Suppressor macrophage treated with lipopolysaccharide for 4 hours (primary cell): ENCODE results near the gene OR8D2.
"Not testable (repeated sequence)": the region's sequence is repeated elsewhere in the genome, so short reads cannot be mapped to it uniquely, and the experiment has no call there.

Experiments
- DNase-seq: peaks from one replicate; pipeline ENCODE4 v3.0.0-alpha.2; 2020

OR8D2 gene

DNA sequence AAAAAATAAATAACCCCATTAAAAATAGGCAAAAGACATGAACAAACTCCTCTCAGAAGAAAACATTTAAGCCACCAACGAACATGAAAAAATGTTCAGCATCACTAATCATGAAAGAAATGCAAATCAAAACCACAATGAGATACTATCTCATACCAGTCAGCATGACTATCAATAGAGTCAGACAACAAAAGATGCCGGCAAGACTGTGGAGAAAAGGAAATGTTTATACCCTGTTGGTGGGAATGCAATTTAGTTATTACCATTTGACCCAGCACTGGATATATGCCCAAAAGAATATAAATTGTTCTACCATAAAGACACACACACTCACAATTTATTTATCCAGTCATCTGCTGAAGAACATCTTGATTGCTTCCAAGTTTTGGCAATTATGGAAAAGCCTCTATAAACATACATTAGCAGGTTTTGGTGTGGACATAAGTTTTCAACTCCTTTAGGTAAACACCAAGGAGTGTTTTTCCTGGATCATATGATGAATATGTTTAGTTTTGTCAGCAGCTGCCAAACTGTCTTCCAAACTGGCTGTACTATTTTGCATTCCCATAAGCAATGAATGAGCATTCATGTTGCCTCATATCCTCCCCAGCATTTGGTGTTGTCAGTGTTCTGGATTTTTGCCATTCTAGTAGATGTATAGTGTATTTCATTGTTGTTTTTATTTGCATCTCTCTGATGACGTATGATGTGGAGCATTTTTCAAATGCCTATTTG lies 34.2 kb downstream of the OR8D2 start:
- no peak for DNase-seq

GRCh38 chr11:124278261-124278660 lies 41.7 kb downstream of the OR8D2 start:
- DNase-seq = no peak

- peak; percentile 15 for DNase-seq
Observed at GRCh38 chr11:124277804-124278203, 42.2 kb downstream of the OR8D2 start.

- DNase-seq = no peak
Observed at GRCh38 chr11:124277207-124277606, 42.8 kb downstream of the OR8D2 start.

GRCh38 chr11:124276081-124276480 lies 43.9 kb downstream of the OR8D2 start:
- DNase-seq = peak; percentile 19

- no peak for DNase-seq
Observed at GRCh38 chr11:124274000-124274399, 46.0 kb downstream of the OR8D2 start.

GRCh38 chr11:124270886-124271285 lies 49.1 kb downstream of the OR8D2 start:
- DNase-seq = not testable (repeated sequence)
